ENCODE measurements around the gene ST6GALNAC4.
A peak's percentile ranks its signal among the peaks of the same experiment; 100 is the strongest.

ST6GALNAC4 gene

GRCh38 chr9:127912882-127913281, 4.0 kb downstream of the ST6GALNAC4 start:
- DNase-seq (ENCODE audit: low spot score in 2 of 2) (no peak), ATAC-seq (replicated peaks; ENCODE audit: extremely low read depth, poor library complexity, severe bottlenecking) (no peak)
- H3K4me1 Mint-ChIP-seq: peaks cover 34% of the 10 kb centered on the region
- no peak overlapping the region for H3K4me3 Mint-ChIP-seq
- H3K36me3 Mint-ChIP-seq (ENCODE audit: insufficient read depth): peaks cover 27% of the 10 kb centered on the region
- H3K9me3 Mint-ChIP-seq: no peaks in the 10 kb centered on the region
- H3K27ac Mint-ChIP-seq (ENCODE audit: low read depth): no peak overlapping the region
- no peaks in the 10 kb centered on the region for H3K27me3 Mint-ChIP-seq

GRCh38 chr9:127912296-127912695, 4.5 kb downstream of the ST6GALNAC4 start:
- Mint-ChIP-seq H3K9me3 (no peaks in the 10 kb centered on the region), H3K36me3 (ENCODE audit: insufficient read depth) (peaks cover 27% of the 10 kb centered on the region), H3K4me3 (no peak overlapping the region), H3K27ac (ENCODE audit: low read depth) (no peak overlapping the region), H3K27me3 (no peaks in the 10 kb centered on the region), H3K4me1 (peaks cover 30% of the 10 kb centered on the region)
- ATAC-seq (replicated peaks; ENCODE audit: extremely low read depth, poor library complexity, severe bottlenecking): no peak
- DNase-seq (ENCODE audit: low spot score in 2 of 2): no peak

- Mint-ChIP-seq H3K4me1 (peaks cover 22% of the 10 kb centered on the region), H3K4me3 (no peak overlapping the region), H3K27me3 (no peaks in the 10 kb centered on the region), H3K27ac (ENCODE audit: low read depth) (peak overlapping the region; percentile 60), H3K9me3 (no peaks in the 10 kb centered on the region), H3K36me3 (ENCODE audit: insufficient read depth) (peaks cover 37% of the 10 kb centered on the region)
- ATAC-seq (replicated peaks; ENCODE audit: extremely low read depth, poor library complexity, severe bottlenecking) (no peak), DNase-seq (ENCODE audit: low spot score in 2 of 2) (no peak)
Observed at GRCh38 chr9:127910613-127911205, 6.1 kb downstream of the ST6GALNAC4 start.

- H3K4me3 Mint-ChIP-seq: no peak overlapping the region
- H3K9me3 Mint-ChIP-seq: no peaks in the 10 kb centered on the region
- no peak overlapping the region for H3K27ac Mint-ChIP-seq (ENCODE audit: low read depth)
- peaks cover 21% of the 10 kb centered on the region for H3K4me1 Mint-ChIP-seq
- DNase-seq (ENCODE audit: low spot score in 2 of 2) (no peak), ATAC-seq (replicated peaks; ENCODE audit: extremely low read depth, poor library complexity, severe bottlenecking) (no peak)
- H3K27me3 Mint-ChIP-seq: no peaks in the 10 kb centered on the region
- H3K36me3 Mint-ChIP-seq (ENCODE audit: insufficient read depth): peaks cover 43% of the 10 kb centered on the region
Observed at GRCh38 chr9:127909839-127910273, 7.0 kb downstream of the ST6GALNAC4 start.

DNA sequence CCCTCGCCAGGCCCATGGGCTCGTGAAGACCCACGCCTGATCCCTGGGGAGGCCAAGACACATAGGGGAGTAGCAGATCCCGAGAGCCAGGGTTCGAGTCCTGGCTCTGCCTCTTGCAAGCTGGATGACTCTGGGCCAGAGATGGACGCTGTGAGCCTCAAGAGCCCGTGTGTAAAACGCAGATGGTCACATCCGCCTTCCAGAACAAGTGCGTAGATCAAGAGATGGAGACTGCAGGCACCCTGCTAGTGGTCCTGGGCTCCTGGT, 8.2 kb downstream of the ST6GALNAC4 start:
- ATAC-seq (replicated peaks; ENCODE audit: extremely low read depth, poor library complexity, severe bottlenecking): no peak
- H3K27ac Mint-ChIP-seq (ENCODE audit: low read depth): no peak overlapping the region
- H3K4me3 Mint-ChIP-seq: no peak overlapping the region
- no peaks in the 10 kb centered on the region for H3K9me3 Mint-ChIP-seq
- H3K36me3 Mint-ChIP-seq (ENCODE audit: insufficient read depth): peaks cover 43% of the 10 kb centered on the region
- H3K27me3 Mint-ChIP-seq: no peaks in the 10 kb centered on the region
- no peak for DNase-seq (ENCODE audit: low spot score in 2 of 2)
- peaks cover 33% of the 10 kb centered on the region for H3K4me1 Mint-ChIP-seq

GRCh38 chr9:127907867-127908659, 8.8 kb downstream of the ST6GALNAC4 start:
- H3K27ac Mint-ChIP-seq (ENCODE audit: low read depth): peak overlapping the region; percentile 100
- ATAC-seq (replicated peaks; ENCODE audit: extremely low read depth, poor library complexity, severe bottlenecking) (no peak), DNase-seq (ENCODE audit: low spot score in 2 of 2) (no peak)
- peaks cover 42% of the 10 kb centered on the region for H3K36me3 Mint-ChIP-seq (ENCODE audit: insufficient read depth)
- peaks cover 37% of the 10 kb centered on the region for H3K4me1 Mint-ChIP-seq
- no peaks in the 10 kb centered on the region for H3K27me3 Mint-ChIP-seq
- no peak overlapping the region for H3K4me3 Mint-ChIP-seq
- H3K9me3 Mint-ChIP-seq: no peaks in the 10 kb centered on the region

GRCh38 chr9:127905788-127906191, 11.1 kb downstream of the ST6GALNAC4 start:
- peaks cover 37% of the 10 kb centered on the region for H3K4me1 Mint-ChIP-seq
- no peaks in the 10 kb centered on the region for H3K9me3 Mint-ChIP-seq
- DNase-seq (ENCODE audit: low spot score in 2 of 2) (peak; percentile 58 to 79), ATAC-seq (replicated peaks; ENCODE audit: extremely low read depth, poor library complexity, severe bottlenecking) (peak; percentile 80)
- peak overlapping the region; percentile 94 for H3K4me3 Mint-ChIP-seq
- peak overlapping the region; percentile 100 for H3K27ac Mint-ChIP-seq (ENCODE audit: low read depth)
- peaks cover 39% of the 10 kb centered on the region for H3K36me3 Mint-ChIP-seq (ENCODE audit: insufficient read depth)
- H3K27me3 Mint-ChIP-seq: no peaks in the 10 kb centered on the region

DNA sequence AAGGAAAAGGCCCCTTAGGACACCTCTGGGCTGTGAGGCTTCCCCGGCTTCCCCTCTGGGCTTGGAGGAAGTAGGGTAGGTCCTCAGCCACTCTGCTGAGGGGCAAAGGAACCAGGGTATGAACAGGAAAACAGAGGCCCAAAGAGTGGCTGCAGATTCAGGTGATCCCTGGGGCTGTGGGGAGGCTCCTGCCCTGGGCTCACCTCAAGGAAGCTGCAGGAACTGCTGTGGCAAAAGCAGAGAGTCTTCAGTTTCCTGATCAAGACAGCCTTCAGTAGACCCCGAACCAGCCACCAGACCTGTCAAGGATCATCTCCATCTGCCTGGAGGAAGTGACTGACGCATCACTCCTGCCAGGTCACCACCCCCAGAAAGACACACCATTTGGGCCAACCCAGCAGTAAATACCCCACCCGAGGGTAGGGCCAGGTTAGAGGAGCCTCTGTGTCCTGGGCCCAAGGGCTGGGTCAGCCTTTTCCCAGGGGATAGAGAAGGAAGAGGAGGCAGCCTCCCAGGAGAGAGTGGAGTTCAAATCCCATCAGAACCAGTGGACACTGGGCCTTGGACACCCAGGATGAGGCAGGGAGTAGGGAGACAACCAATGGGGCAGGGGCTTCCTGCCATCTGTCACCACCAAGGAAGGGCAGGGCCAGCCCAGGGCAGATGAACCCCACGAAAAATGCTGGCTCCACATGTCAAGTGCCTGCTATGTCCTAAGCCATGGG, 11.7 kb downstream of the ST6GALNAC4 start:
- Mint-ChIP-seq H3K9me3 (no peaks in the 10 kb centered on the region), H3K4me3 (peak overlapping the region; percentile 94), H3K27ac (ENCODE audit: low read depth) (peak overlapping the region; percentile 100), H3K36me3 (ENCODE audit: insufficient read depth) (peaks cover 36% of the 10 kb centered on the region), H3K4me1 (peaks cover 34% of the 10 kb centered on the region), H3K27me3 (no peaks in the 10 kb centered on the region)
- peak; percentile 40 to 71 for DNase-seq (ENCODE audit: low spot score in 2 of 2)
- peak; percentile 64 for ATAC-seq (replicated peaks; ENCODE audit: extremely low read depth, poor library complexity, severe bottlenecking)

DNA sequence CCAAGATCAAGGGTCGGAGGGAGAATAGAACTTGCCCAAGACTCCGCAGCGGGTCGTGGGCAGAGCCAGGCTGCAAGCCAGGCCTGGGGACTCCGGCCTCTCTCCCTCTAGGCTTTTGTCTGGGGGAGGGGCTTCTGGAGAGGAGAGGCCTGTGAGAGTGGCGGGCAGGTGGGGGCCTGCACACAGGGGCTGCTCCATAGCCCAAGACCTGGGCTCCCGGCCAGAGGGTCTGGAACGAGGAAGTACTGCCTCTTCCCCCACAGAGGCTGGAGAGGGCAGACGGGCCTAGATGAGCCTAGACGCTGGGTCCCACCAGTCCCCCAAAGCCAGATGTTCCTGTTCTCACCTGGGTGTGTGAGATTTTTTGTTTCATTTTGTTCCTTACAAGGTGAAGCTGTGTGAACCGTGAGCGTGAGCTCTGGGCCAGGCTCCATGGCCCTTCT, 12.3 kb downstream of the ST6GALNAC4 start:
- Mint-ChIP-seq H3K4me3 (peak overlapping the region; percentile 94), H3K9me3 (no peaks in the 10 kb centered on the region), H3K27ac (ENCODE audit: low read depth) (peak overlapping the region; percentile 100), H3K4me1 (peaks cover 34% of the 10 kb centered on the region), H3K36me3 (ENCODE audit: insufficient read depth) (peaks cover 38% of the 10 kb centered on the region), H3K27me3 (no peaks in the 10 kb centered on the region)
- DNase-seq (ENCODE audit: low spot score in 2 of 2) (no peak), ATAC-seq (replicated peaks; ENCODE audit: extremely low read depth, poor library complexity, severe bottlenecking) (no peak)

DNA sequence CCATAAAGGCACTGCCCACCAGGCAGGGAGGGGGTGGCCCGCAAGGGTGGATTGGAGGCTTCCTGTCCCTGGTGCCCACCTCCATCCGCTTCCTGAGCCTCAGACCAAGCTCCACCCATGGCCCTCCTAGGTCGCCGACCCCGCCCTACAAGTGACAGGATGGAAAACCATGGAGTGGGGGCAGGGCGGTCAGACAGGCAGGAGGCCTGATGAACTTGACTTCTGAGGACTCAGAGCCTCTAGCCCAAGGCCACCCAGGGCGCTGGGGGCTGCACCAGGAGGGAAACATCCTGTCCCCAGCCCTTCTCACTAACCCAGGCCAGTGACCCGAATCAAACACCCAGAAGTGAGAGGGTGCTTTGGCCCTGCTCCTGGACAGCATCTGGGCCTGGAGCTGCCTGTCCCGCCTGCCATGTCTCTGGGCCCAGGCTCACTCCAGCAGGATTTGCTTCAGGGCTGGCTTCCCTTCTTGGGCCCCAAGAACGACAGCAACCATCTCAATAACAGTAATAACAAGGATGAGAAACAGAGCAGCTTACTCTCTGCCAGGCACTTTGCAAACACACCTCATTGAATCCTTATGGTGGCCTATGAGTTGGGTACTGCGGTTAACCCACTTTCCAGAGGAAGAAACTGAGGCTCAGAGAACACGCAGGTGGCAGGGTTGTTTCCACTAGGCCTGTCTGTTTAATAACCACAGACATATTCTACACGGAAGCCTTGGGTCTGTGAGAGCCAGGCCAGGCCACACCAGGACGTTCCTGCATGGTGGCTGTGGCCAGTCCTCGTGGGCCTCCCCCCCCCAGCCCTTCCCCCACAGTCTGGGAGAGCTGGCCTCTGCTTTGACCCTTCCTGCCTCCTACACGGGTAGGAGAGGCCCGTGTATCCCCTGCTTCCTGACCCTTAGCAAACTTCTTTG, 13.0 kb downstream of the ST6GALNAC4 start:
- H3K27ac Mint-ChIP-seq (ENCODE audit: low read depth): peak overlapping the region; percentile 100
- no peaks in the 10 kb centered on the region for H3K9me3 Mint-ChIP-seq
- peak overlapping the region; percentile 94 for H3K4me3 Mint-ChIP-seq
- ATAC-seq (replicated peaks; ENCODE audit: extremely low read depth, poor library complexity, severe bottlenecking) (no peak), DNase-seq (ENCODE audit: low spot score in 2 of 2) (peak in 1 of 2 donors; percentile 41)
- H3K27me3 Mint-ChIP-seq: no peaks in the 10 kb centered on the region
- peaks cover 34% of the 10 kb centered on the region for H3K4me1 Mint-ChIP-seq
- peaks cover 38% of the 10 kb centered on the region for H3K36me3 Mint-ChIP-seq (ENCODE audit: insufficient read depth)

GRCh38 chr9:127899128-127899943, 17.5 kb downstream of the ST6GALNAC4 start, which contains the start of gene ST6GALNAC6:
ST6GALNAC6 (minus strand) TSS chr9:127899603; CDS start chr9:127897981, 1,622 bp downstream.
- Mint-ChIP-seq H3K36me3 (ENCODE audit: insufficient read depth) (peaks cover 33% of the 10 kb centered on the region), H3K4me1 (peaks cover 30% of the 10 kb centered on the region), H3K27ac (ENCODE audit: low read depth) (peak within 1 kb of the TSS; percentile 86), H3K4me3 (peak within 1 kb of the TSS; percentile 91), H3K9me3 (no peaks in the 10 kb centered on the region), H3K27me3 (no peaks in the 10 kb centered on the region)
- DNase-seq (ENCODE audit: low spot score in 2 of 2): peak in 1 of 2 donors; percentile 35
- ATAC-seq (replicated peaks; ENCODE audit: extremely low read depth, poor library complexity, severe bottlenecking): peak; percentile 75

Measured in central memory CD8-positive, alpha-beta T cell (primary cell).